NCI-H187 (cell line): ENCODE data around the gene KIF5C.

Experiments used
- DNase-seq, 2 experiments: peaks; one replicate each; lab custom pipeline; 2025; lab: John Stamatoyannopoulos, UW

KIF5C gene

DNA sequence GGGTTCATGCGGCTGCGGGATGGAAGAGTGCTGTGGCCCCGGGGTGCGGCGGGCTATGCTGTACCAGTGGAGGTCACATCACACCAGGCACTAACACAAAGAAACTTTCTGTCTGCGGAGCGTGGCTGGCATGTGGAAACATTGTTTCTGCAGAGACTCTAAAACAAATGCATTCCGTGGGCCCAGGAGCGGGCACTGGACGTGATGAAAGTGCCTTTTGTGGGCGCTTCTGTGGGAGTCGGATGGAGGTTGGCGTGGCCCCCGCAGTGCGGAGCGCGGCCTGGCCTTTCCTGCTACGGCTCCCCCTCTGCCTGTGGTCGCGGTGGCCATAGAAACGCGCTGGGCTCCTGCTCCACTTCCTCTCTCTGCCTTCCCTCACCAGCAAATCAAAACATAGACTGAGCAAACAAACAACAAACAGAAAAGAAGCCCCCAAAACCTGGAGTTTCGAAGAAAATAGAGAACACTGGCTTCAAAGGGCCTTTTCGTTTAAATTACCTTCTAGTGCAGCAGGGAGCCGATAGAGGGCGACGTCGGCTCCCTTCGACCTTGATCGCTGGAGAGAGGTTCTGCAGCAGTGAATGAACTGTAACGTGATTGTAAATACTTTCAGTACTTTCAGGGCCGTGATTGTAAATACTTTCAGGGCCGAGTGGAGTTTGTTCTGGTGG is 51.4 kb downstream of the KIF5C start:
- no peak for DNase-seq

GRCh38 chr2:148926981-148927401 is 52.0 kb downstream of the KIF5C start:
- DNase-seq, result no peak

DNA sequence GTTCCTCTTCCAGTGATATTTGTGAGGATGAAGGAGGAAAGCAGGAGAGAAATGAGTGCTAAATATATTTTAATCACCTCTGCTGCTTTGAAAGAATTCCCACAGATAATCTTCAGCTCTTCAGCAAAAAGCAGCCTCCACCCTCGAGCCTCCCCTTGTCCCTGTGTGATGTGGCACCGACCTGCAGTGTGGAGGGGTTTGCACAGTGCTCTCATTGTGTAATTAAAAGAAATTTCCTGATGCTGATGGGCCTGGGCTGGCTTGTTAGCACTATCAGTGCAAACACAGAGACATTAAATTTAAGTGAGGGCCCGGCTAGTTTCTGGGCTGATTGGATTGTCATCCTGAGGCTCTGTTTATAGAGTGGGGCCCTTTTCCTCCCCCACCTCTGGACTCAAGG is 53.4 kb downstream of the KIF5C start:
- no peak for DNase-seq

GRCh38 chr2:148930046-148930775 is 55.2 kb downstream of the KIF5C start:
- no peak for DNase-seq

- DNase-seq, result no peak
Observed at GRCh38 chr2:148932536-148932935, 57.5 kb downstream of the KIF5C start.

DNA sequence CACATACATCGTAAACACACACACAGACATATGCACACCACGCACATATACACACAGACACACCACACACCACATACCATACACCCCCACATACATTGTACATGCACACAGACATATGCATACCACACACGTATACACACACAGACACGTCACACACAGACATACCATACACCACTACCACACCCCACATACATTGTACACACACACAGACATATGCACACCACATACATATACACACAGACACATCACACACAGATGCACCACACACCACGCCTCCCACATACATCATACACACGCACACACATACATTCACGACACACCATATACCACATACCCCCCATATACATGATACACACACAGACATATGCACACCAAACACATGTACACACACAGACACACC is 58.4 kb downstream of the KIF5C start:
- DNase-seq, result no peak

GRCh38 chr2:148935791-148936190 is 60.8 kb downstream of the KIF5C start:
- no peak for DNase-seq

DNA sequence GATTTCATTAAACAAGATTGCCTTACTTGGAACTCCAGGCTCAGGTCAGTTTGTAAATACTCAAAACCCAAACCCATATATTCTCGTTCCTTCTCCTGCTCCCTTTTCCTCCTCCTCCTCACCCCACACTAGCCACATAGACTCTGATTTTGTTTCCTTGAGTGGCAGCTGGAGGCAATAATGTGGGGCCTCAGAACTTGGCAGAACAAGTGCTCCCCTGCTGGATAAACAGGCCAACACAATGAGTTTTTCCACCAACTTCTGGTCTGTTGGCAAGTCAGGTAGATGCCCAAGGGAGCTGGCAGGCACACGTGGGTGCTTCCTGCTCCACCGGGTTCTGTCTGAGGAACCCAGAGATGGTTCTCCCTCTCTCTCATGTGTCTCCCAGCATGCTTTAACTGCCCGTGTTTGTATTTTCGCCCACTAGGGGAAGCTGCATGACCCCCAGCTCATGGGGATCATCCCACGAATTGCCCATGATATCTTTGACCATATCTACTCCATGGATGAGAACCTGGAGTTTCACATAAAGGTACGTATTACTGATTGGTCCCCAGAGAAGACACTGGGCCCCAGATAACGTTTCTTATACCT is 61.9 kb downstream of the KIF5C start:
- DNase-seq, result no peak

DNA sequence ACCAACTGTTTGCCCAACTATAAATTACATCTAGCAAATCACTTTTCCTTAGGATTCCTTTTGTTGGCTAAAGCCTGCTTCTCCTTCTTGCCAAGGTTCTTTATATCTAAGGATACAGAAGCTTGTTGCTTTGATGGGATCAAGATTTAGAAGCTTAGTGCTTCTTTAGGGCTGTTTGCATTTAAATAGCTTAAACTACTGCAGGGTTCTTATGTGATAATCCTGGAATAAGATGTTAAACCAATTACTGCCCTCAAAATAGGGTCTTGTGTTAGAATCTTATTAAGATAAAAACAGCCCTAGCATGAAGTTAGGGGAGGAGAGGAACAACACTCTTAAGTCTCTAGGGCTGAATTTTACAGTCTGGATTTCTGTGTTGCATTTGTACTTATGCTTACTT is 64.2 kb downstream of the KIF5C start:
- no peak for DNase-seq

GRCh38 chr2:148943097-148943496 is 68.1 kb downstream of the KIF5C start:
- DNase-seq, result no peak

DNA sequence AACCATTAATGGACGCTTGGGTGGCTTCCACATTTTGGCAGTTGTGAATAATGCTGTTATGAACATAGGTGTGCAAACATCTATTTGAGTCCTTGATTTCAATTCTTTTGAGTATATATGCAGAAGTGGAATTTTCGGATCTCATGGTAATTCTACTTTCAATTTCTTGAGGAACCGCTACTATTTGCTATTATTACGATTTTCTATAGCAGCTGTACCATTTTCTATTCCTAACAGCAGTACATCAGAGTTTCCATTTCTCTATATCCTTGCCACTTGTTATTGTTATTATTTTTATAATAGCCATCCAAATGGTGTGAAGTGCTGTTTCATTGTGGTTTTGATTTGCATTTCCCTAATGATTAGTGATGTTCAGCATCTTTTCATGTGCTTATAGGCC is 69.5 kb downstream of the KIF5C start:
- DNase-seq, result no peak

- DNase-seq, result no peak
Observed at GRCh38 chr2:148947299-148947698, 72.3 kb downstream of the KIF5C start.

- DNase-seq, result no peak
Observed at GRCh38 chr2:148948868-148949267, 73.8 kb downstream of the KIF5C start.

GRCh38 chr2:148949348-148949747 is 74.3 kb downstream of the KIF5C start:
- DNase-seq, result no peak

DNA sequence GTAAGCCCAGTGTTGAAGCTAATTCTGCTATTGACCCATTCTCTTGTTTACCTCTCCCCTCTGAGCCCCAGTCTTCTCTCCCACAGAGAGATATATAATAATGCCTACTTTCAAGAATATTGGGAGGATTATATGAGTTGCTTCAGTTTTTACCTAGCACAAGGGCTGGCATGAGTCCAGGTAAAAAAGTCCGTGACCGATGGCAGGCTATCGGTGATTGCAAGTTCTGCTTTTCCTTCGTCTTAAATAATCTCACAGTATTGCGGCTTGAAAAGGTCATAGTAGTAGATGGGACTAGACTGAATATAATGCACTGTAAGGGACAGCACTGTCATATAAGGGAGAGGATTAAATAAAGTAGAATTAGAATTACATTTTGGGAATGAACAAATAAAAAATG is 77.6 kb downstream of the KIF5C start:
- no peak for DNase-seq

GRCh38 chr2:148953426-148953825 is 78.4 kb downstream of the KIF5C start:
- no peak for DNase-seq

DNA sequence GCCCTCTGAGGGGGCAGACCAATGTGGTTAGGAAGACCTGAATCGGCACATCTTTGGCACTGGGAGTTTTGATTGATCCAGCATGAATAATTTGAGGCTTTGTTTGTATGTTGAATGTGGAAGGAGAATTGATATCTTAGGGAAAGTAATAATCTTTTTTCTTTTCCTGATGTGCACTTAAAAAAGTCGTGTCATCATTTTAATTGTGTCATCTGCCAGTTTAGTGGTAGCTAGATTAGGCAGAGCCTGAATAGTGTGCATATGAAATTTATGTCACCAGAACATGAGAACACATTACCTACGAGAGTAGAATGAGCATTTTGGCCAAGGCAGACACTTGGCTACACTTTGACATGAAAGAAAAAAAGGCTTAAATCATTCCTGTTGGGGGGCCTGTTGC is 79.5 kb downstream of the KIF5C start:
- DNase-seq, result no peak

DNA sequence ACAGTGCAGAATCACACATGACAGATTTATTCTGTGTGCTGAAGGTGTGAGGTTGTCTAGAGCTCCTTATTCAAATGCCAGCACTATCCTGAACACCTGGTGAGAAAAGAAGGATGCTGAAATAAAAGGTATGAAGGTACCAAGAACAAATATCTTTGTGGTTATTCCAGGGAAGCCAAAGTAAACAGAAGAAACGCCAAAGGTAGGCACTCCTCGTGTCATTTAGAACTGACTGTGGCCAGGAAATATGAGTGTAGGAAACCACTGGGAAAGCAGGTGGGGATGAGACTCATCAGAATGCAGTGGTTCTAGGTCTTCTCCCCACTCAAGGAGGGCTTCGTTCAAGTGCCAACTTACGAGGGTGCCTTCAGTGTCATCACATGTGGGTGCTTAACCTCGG is 80.8 kb downstream of the KIF5C start:
- DNase-seq, result no peak

- DNase-seq, result no peak
Observed at GRCh38 chr2:148957023-148957422, 82.0 kb downstream of the KIF5C start.

DNA sequence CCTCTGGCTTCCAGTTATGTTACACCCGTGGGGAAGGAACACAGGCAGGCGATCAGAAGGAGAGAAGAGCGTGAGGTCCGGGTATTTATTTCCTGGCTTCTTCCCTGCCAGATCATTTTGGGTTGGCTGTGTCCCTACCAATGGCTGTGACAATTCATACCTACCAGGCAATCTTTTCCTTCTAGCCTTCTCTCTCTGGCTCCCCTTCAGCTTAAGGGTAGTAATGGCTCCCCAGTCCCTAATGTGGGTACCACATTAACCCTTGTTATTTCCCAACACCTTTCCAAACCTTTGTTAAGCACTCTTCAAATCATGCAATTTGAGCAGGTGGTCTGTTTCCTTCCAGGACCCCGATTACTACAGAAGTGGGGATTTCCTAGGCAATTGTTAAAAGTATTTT is 84.7 kb downstream of the KIF5C start:
- DNase-seq, result no peak

- no peak for DNase-seq
Observed at GRCh38 chr2:148960483-148960882, 85.5 kb downstream of the KIF5C start.

DNA sequence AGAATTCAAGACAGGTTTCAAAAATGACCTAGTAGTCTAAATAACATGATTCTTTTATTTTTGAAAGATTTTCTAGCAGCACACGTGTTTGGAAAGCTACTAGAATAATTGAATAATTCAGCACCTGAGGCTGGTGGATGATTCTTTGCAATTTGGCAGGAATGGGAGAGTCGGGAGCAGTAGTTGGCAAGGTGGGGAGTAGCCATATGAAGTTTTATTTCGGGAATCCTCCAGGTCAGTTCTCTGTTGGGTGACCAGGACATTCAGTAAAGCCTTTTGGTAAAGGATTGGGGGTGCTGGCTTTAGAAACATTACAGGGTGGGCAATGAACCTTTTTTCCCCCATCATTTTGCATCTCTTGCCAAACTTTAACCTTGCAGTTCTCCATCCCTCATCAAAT is 88.4 kb downstream of the KIF5C start:
- DNase-seq, result no peak

GRCh38 chr2:148965623-148966437 is 90.8 kb downstream of the KIF5C start:
- DNase-seq, result peak; percentile 35 to 41
